GM23338 (cell line): ENCODE data around the gene CAPN7. TPM values are rescaled to one million over a fixed set of nuclear protein-coding genes. Genes with fewer than 3 reads are reported as not detected.

Experiments used
- ATAC-seq: fragments of 200-7000 bp; cut with Tn5 transposase; 3 replicates; pipeline ENCODE4 v1.9.1; 2020
- DNase-seq: peaks from one replicate; pipeline ENCODE4 v3.0.0-alpha.2; 2015; ENCODE audit warnings: low spot score
- H2AFZ ChIP-seq: fragments of 200-600 bp; sonication (generic); 2 replicates; pipeline ENCODE4 v1.8.0; 2016; ENCODE audit warnings: antibody characterized with exemption, mild to moderate bottlenecking, moderate library complexity
- H3F3A ChIP-seq: fragments of 200-600 bp; sonication (generic); replicated peaks from 2 replicates; pipeline ENCODE4 v1.8.0; 2017; ENCODE audit warnings: antibody characterized with exemption, mixed run types, low read depth
- H3K27ac ChIP-seq: fragments of 200-600 bp; sonication (generic); 2 replicates; pipeline ENCODE4 v1.6.1; 2016; ENCODE audit warnings: low read depth
- H3K27me3 ChIP-seq: fragments of 200-600 bp; sonication (generic); 2 replicates; pipeline ENCODE4 v1.8.0; 2016; ENCODE audit warnings: mild to moderate bottlenecking, mixed run types, moderate library complexity; ENCODE audit not compliant: insufficient read depth
- H3K36me3 ChIP-seq: fragments of 200-600 bp; sonication (generic); 2 replicates; pipeline ENCODE4 v1.8.0; 2016; ENCODE audit warnings: mild to moderate bottlenecking; ENCODE audit not compliant: insufficient read depth
- H3K4me1 ChIP-seq: fragments of 200-600 bp; sonication (generic); 2 replicates; pipeline ENCODE4 v1.8.0; 2016; ENCODE audit warnings: mild to moderate bottlenecking, moderate library complexity; ENCODE audit not compliant: insufficient read depth
- H3K4me2 ChIP-seq: fragments of 200-600 bp; sonication (generic); 2 replicates; pipeline ENCODE4 v1.7.1; 2017; ENCODE audit warnings: mixed run types
- H3K4me3 ChIP-seq: fragments of 200-600 bp; sonication (generic); 2 replicates; pipeline ENCODE4 v1.6.1; 2016; ENCODE audit warnings: mixed run types
- H3K79me2 ChIP-seq: fragments of 200-600 bp; sonication (generic); replicated peaks from 2 replicates; pipeline ENCODE4 v1.8.0; 2017; ENCODE audit warnings: mild to moderate bottlenecking; ENCODE audit not compliant: insufficient read depth
- H3K9me2 ChIP-seq: fragments of 200-600 bp; sonication (generic); 2 replicates; pipeline ENCODE4 v1.8.0; 2017; ENCODE audit not compliant: insufficient read depth
- H4K20me1 ChIP-seq: fragments of 200-600 bp; sonication (generic); replicated peaks from 2 replicates; pipeline ENCODE4 v1.8.0; 2017; ENCODE audit warnings: mild to moderate bottlenecking; ENCODE audit not compliant: insufficient read depth
- H3K27ac Mint-ChIP-seq: 2 replicates; pipeline ENCODE4 v1.8.0; 2020; ENCODE audit warnings: inconsistent platforms, mild to moderate bottlenecking, moderate library complexity, mixed read lengths
- H3K27me3 Mint-ChIP-seq: 3 replicates; pipeline ENCODE4 v1.8.0; 2022; ENCODE audit warnings: low read depth, mild to moderate bottlenecking, moderate library complexity, mixed read lengths, inconsistent platforms; ENCODE audit not compliant: insufficient read depth, poor library complexity
- H3K36me3 Mint-ChIP-seq: 3 replicates; pipeline ENCODE4 v1.8.0; 2021; ENCODE audit warnings: low read depth, mild to moderate bottlenecking, inconsistent platforms, moderate library complexity, mixed read lengths
- H3K4me1 Mint-ChIP-seq: 3 replicates; pipeline ENCODE4 v1.8.0; 2020; ENCODE audit warnings: mild to moderate bottlenecking, inconsistent platforms, mixed read lengths
- H3K4me3 Mint-ChIP-seq: 3 replicates; pipeline ENCODE4 v1.8.0; 2021; ENCODE audit warnings: moderate library complexity, mild to moderate bottlenecking, inconsistent platforms, mixed read lengths
- H3K9me3 Mint-ChIP-seq: 3 replicates; pipeline ENCODE4 v1.8.0; 2020; ENCODE audit warnings: moderate library complexity, mild to moderate bottlenecking, inconsistent platforms, mixed read lengths
- CREB1 ChIP-seq: fragments of 250-450 bp; sonication (Bioruptor Pico); IDR thresholded peaks from 2 replicates; pipeline ENCODE4 v1.5.0; 2020; ENCODE audit warnings: low read depth, mild to moderate bottlenecking, moderate library complexity
- CTCF ChIP-seq, 2 experiments: fragments of 200-600 bp in 1 of 2; sonication (generic) in 1 of 2; conservative IDR thresholded peaks; 2 replicates each; pipeline versions ENCODE4 v1.5.1 to v1.6.1; 2016 to 2017; ENCODE audit warnings: antibody characterized with exemption in 2 of 2, low read depth in 2 of 2, mild to moderate bottlenecking in 2 of 2, moderate library complexity in 1 of 2
- ETS1 ChIP-seq: IDR thresholded peaks from 2 replicates; pipeline ENCODE4 v1.6.1; 2016; ENCODE audit warnings: antibody characterized with exemption
- EZH2phosphoT487 ChIP-seq: fragments of 200-600 bp; sonication (generic); IDR thresholded peaks from one replicate; pipeline ENCODE4 v1.8.1; 2018; ENCODE audit warnings: antibody characterized with exemption; ENCODE audit not compliant: unreplicated experiment
- JUNB ChIP-seq: IDR thresholded peaks from one replicate; pipeline ENCODE4 v1.6.1; 2016; ENCODE audit warnings: antibody characterized with exemption; ENCODE audit not compliant: unreplicated experiment
- NANOG ChIP-seq: IDR thresholded peaks from 2 replicates; pipeline ENCODE4 v1.6.1; 2016; ENCODE audit warnings: antibody characterized with exemption, borderline replicate concordance
- POLR2AphosphoS5 ChIP-seq: IDR thresholded peaks from 2 replicates; pipeline ENCODE4 v1.6.1; 2016; ENCODE audit warnings: antibody characterized with exemption, low read depth
- REST ChIP-seq: IDR thresholded peaks from one replicate; pipeline ENCODE4 v1.6.1; 2018; ENCODE audit warnings: antibody characterized with exemption; ENCODE audit not compliant: unreplicated experiment
- ZNF331 ChIP-seq: fragments of 250-450 bp; sonication (Bioruptor Pico); IDR thresholded peaks from 2 replicates; pipeline ENCODE4 v1.5.0; 2020; ENCODE audit warnings: low read depth, mild to moderate bottlenecking, moderate library complexity
- ZNF462 ChIP-seq: fragments of 250-450 bp; sonication (Bioruptor Pico); IDR thresholded peaks from 2 replicates; pipeline ENCODE4 v1.5.0; 2020; ENCODE audit warnings: mild to moderate bottlenecking, moderate library complexity
- polyA plus RNA-seq: library from polyadenylated mRNA; unstranded; fragments of >200 nt; fragmentation: Nextera tagmentation; extraction: Ambion mirVana; gene quantifications from 2 replicates; pipeline ENCODE4 v1.2.1, GENCODE V29; 2016
- total RNA-seq: library from RNA; depleted of rRNA; stranded (reverse); fragments of >200 nt; shearing (Covaris generic); gene quantifications from 2 replicates; pipeline ENCODE4 v1.2.3, GENCODE V29; 2014

CAPN7 gene
- total and polyA plus RNA-seq, 2 experiments from 2014 or later: 9.9 to 18.1 TPM

- peaks cover 30% of the 10 kb centered on the region for H3K79me2 ChIP-seq
- H3K9me3 Mint-ChIP-seq: no peaks in the 10 kb centered on the region; the same call in 2 of the 3 replicates
- H4K20me1 ChIP-seq: no peaks in the 10 kb centered on the region
- H3K27me3 ChIP-seq: no peaks in the 10 kb centered on the region
- H3K9me2 ChIP-seq: no peaks in the 10 kb centered on the region
- TF ChIP-seq ZNF462 (CRISPR knock-in tag) (no peak), ZNF331 (no peak), NANOG (no peak), CREB1 (no peak), POLR2AphosphoS5 (no peak), ETS1 (no peak), REST (no peak), CTCF (conservative IDR thresholded peaks at IDR 0.05; ENCODE audit: low read depth in 2 of 2) (no peak), JUNB (no peak), EZH2phosphoT487 (no peak)
- H3K27ac Mint-ChIP-seq: no peak overlapping the region
- H3K4me1 Mint-ChIP-seq: peaks cover 10% of the 10 kb centered on the region
- peaks cover 5% of the 10 kb centered on the region; the same call in 2 of the 3 replicates for H3K36me3 Mint-ChIP-seq
- no peak overlapping the region for H3K4me2 ChIP-seq
- DNase-seq (no peak), ATAC-seq (no peak)
- H3K27ac ChIP-seq: no peak overlapping the region
- no peak overlapping the region for H2AFZ ChIP-seq
- no peaks in the 10 kb centered on the region for H3K4me1 ChIP-seq
- H3K27me3 Mint-ChIP-seq: no peaks in the 10 kb centered on the region
- no peak overlapping the region for H3K4me3 ChIP-seq
- H3K36me3 ChIP-seq: no peaks in the 10 kb centered on the region
- H3F3A ChIP-seq: no peaks in the 10 kb centered on the region
- H3K4me3 Mint-ChIP-seq: peak overlapping the region; percentile 74; the same call in 2 of the 3 replicates
These were observed 1.9 kb downstream of the CAPN7 start for GRCh38 chr3:15207836-15208504.
